ENCODE results near the gene BEND7. TPM values are rescaled to one million over a fixed set of nuclear protein-coding genes. Genes with fewer than 3 reads are reported as not detected.

Gene BEND7
- total and polyA plus RNA-seq, 2 of the 13 experiments (the other 11 are each of a cell fraction or from before 2014, with no cell fraction given), result 14.1 to 17.1 TPM

DNA sequence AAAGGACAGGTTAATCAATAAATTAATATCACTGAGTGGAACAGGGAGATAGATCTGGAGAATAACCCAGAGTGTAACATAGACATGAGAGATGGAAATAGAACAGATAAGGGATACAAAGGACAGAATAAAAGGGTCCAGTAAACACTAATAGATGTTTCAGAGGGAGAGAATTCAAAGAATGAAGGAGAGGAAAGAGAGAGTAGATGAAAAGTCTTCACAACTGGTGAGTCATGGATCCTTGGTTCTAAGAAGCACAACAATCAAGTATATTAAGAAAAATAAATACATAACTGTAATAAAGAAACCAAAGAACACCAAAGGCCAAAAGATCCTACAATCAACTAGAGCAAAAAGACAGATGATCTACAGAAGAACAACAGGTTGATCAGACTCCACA, 66.3 kb downstream of the BEND7 start:
- no peak overlapping the region for H3K4me3 ChIP-seq (replicated peaks in 1 of 3; ENCODE audit: insufficient read depth in 1 of 3, low read depth in 2 of 3, low read length in 3 of 3)
- DNase-seq (ENCODE audit: low spot score) (no peak), ATAC-seq (no peak), FAIRE-seq (no peak)
- no peak overlapping the region for H3K4me2 ChIP-seq (ENCODE audit: low read depth, low read length)
- intact Hi-C loops (cut with micrococcal nuclease; ENCODE audit: unreplicated experiment), result no loop called here
- ChIA-PET POLR2A (no interaction called here), CTCF (ENCODE audit: low intra/inter-chr PET ratio, low total read pairs) (no interaction called here)
- in situ Hi-C loops (cut with HindIII; ENCODE audit: extremely low pct_ligation_motif_present, low pct_unique_long_range_greater_than_20kb), result no loop called here
- H3K27me3 ChIP-seq (ENCODE audit: control insufficient read depth in 1 of 2, insufficient read depth in 2 of 2, low read length in 2 of 2), result no peaks in the 10 kb centered on the region
- no peak overlapping the region for H3K27ac ChIP-seq (ENCODE audit: extremely low read length, insufficient read depth, low read length)
- H2AFZ ChIP-seq (ENCODE audit: low read length), result no peak overlapping the region
- peaks cover 4 to 9% of the 10 kb centered on the region in 2 experiments; a peak in 3 of 5 replicates for H3K36me3 ChIP-seq (replicated peaks in 1 of 2; ENCODE audit: control insufficient read depth in 1 of 2, insufficient read depth in 2 of 2, low read length in 2 of 2)
- no peak overlapping the region for H3K9ac ChIP-seq (ENCODE audit: insufficient read depth, low read depth, low read length)
- no peaks in the 10 kb centered on the region for H3K79me2 ChIP-seq (ENCODE audit: insufficient read depth, low read length)
- no peaks in the 10 kb centered on the region for H3K9me3 ChIP-seq (ENCODE audit: low read length)
- H4K20me1 ChIP-seq (ENCODE audit: insufficient read depth, low read length), result no peaks in the 10 kb centered on the region
- no TSS peak for BruUV-seq (replicated peaks)
- H3K4me1 ChIP-seq (ENCODE audit: insufficient read depth, low read length), result no peaks in the 10 kb centered on the region
- TF ChIP-seq ZC3H13 (CRISPR knock-in tag; IDR thresholded peaks at IDR 0.05) (no peak), NCOA5 (CRISPR knock-in tag; IDR thresholded peaks at IDR 0.05) (no peak), HOXA9 (CRISPR knock-in tag; IDR thresholded peaks at IDR 0.05; ENCODE audit: borderline replicate concordance) (no peak), ZNF773 (CRISPR knock-in tag; IDR thresholded peaks at IDR 0.05; ENCODE audit: borderline replicate concordance) (no peak), ZNF746 (CRISPR knock-in tag; IDR thresholded peaks at IDR 0.05) (no peak), ZNF747 (CRISPR knock-in tag; IDR thresholded peaks at IDR 0.05; ENCODE audit: borderline replicate concordance) (no peak), PAWR (CRISPR knock-in tag; IDR thresholded peaks at IDR 0.05; ENCODE audit: borderline replicate concordance) (no peak), NBN (conservative IDR thresholded peaks at IDR 0.05) (no peak), ZEB1 (IDR thresholded peaks at IDR 0.05; ENCODE audit: insufficient replicate concordance, low read depth) (no peak), ZMYM4 (CRISPR knock-in tag; IDR thresholded peaks at IDR 0.05) (no peak), ZNF205 (CRISPR knock-in tag; IDR thresholded peaks at IDR 0.05) (no peak), GATAD1 (CRISPR knock-in tag; IDR thresholded peaks at IDR 0.05) (no peak), ZNF615 (CRISPR knock-in tag; IDR thresholded peaks at IDR 0.05; ENCODE audit: borderline replicate concordance) (no peak), KAT2B (IDR thresholded peaks at IDR 0.05; ENCODE audit: borderline replicate concordance, low read depth, low read length) (no peak)
- TF ChIP-seq, protein P1, sequence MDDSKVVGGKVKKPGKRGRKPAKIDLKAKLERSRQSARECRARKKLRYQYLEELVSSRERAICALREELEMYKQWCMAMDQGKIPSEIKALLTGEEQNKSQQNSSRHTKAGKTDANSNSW (CRISPR knock-in tag; IDR thresholded peaks at IDR 0.05; ENCODE audit: borderline replicate concordance), result no peak

Data from HepG2 (cell line).